SK-N-SH (cell line): ENCODE measurements around the gene SLC26A11. TPM values are rescaled to one million over a fixed set of nuclear protein-coding genes. Genes with fewer than 3 reads are reported as not detected.

Experiments
- CTCF ChIA-PET: fragments of 300-600, 350-600 bp; formaldehyde crosslinking; extraction: SDS; loops from one replicate; lab custom pipeline; 2021; lab: Yijun Ruan, JAX
- POLR2A ChIA-PET: fragments of 350-600 bp; sonication (Branson Sonifier 250); formaldehyde crosslinking; extraction: SDS; loops from one replicate; lab custom pipeline; 2020; ENCODE audit warnings: antibody characterized with exemption, inconsistent platforms; lab: Yijun Ruan, JAX
- DNase-seq: peaks from one replicate; pipeline ENCODE4 v3.0.0; 2012
- H2AFZ ChIP-seq: fragments of 200-600 bp; sonication (generic); 2 replicates; pipeline ENCODE4 v1.8.1; 2016; ENCODE audit warnings: antibody characterized with exemption, mild to moderate bottlenecking, low read depth
- H3F3A ChIP-seq: fragments of 200-600 bp; sonication (generic); replicated peaks from 2 replicates; pipeline ENCODE3; 2016; ENCODE audit warnings: antibody characterized with exemption, mild to moderate bottlenecking; ENCODE audit not compliant: insufficient read depth
- H3K27ac ChIP-seq, 2 experiments: fragments of 200-500 bp in 1 of 2; fragments of 200-600 bp in 1 of 2; sonication (Bioruptor generic) in 1 of 2; sonication (generic), shearing (Covaris generic) in 1 of 2; 2 replicates each; pipeline versions ENCODE4 v1.5.1 to v1.6.1; 2014 to 2016; ENCODE audit warnings: low read depth in 2 of 2, inconsistent platforms in 1 of 2, low read length in 1 of 2, mild to moderate bottlenecking in 1 of 2, mixed read lengths in 1 of 2
- H3K27me3 ChIP-seq: fragments of 200-600 bp; sonication (generic), shearing (Covaris generic); 2 replicates; pipeline ENCODE4 v1.6.1; 2016; ENCODE audit warnings: mixed run types; ENCODE audit not compliant: insufficient read depth
- H3K36me3 ChIP-seq, 2 experiments: fragments of 200-500 bp in 1 of 2; fragments of 200-600 bp in 1 of 2; sonication (Bioruptor generic) in 1 of 2; sonication (generic) in 1 of 2; replicated peaks in 1 of 2; 2 replicates each; pipeline versions ENCODE3 to v1.5.1; 2014 to 2016; ENCODE audit warnings: low read length in 1 of 2, mild to moderate bottlenecking in 1 of 2; ENCODE audit not compliant: insufficient read depth in 2 of 2, control insufficient read depth in 1 of 2
- H3K4me1 ChIP-seq, 2 experiments: fragments of 200-500 bp in 1 of 2; fragments of 200-600 bp in 1 of 2; sonication (Bioruptor generic) in 1 of 2; sonication (generic), shearing (Covaris generic) in 1 of 2; 2 replicates each; pipeline versions ENCODE4 v1.5.1 to v1.6.1; 2014 to 2016; ENCODE audit warnings: low read depth in 1 of 2, low read length in 1 of 2, mixed run types in 1 of 2; ENCODE audit not compliant: insufficient read depth in 2 of 2, control insufficient read depth in 1 of 2
- H3K4me2 ChIP-seq: fragments of 200-600 bp; sonication (generic), shearing (Covaris generic); 2 replicates; pipeline ENCODE4 v1.6.1; 2017; ENCODE audit warnings: mixed run types
- H3K4me3 ChIP-seq, 2 experiments: fragments of 200-500 bp in 1 of 2; fragments of 200-600 bp in 1 of 2; sonication (Bioruptor generic) in 1 of 2; sonication (generic), shearing (Covaris generic) in 1 of 2; 2 replicates each; pipeline versions ENCODE4 v1.5.1 to v1.8.1; 2014 to 2016; ENCODE audit warnings: low read depth in 2 of 2, inconsistent platforms in 1 of 2, low read length in 1 of 2, mild to moderate bottlenecking in 1 of 2, mixed read lengths in 1 of 2, moderate library complexity in 1 of 2
- H3K79me2 ChIP-seq: fragments of 200-600 bp; sonication (generic); 2 replicates; pipeline ENCODE4 v1.8.1; 2017; ENCODE audit warnings: mild to moderate bottlenecking; ENCODE audit not compliant: insufficient read depth
- H3K9ac ChIP-seq: fragments of 200-600 bp; sonication (generic); 2 replicates; pipeline ENCODE4 v1.6.1; 2017; ENCODE audit warnings: mixed run types
- H3K9me2 ChIP-seq: fragments of 200-600 bp; sonication (generic); 2 replicates; pipeline ENCODE4 v1.6.1; 2017; ENCODE audit warnings: mixed run types
- H3K9me3 ChIP-seq: fragments of 200-600 bp; sonication (generic); 2 replicates; pipeline ENCODE4 v1.6.1; 2017; ENCODE audit warnings: mixed run types, mild to moderate bottlenecking, moderate library complexity
- H4K20me1 ChIP-seq: fragments of 200-600 bp; sonication (generic); 2 replicates; pipeline ENCODE4 v1.6.1; 2017; ENCODE audit warnings: mild to moderate bottlenecking, mixed run types; ENCODE audit not compliant: insufficient read depth
- ELF1 ChIP-seq: IDR thresholded peaks from 2 replicates; pipeline ENCODE4 v1.4.0; 2012
- EZH2phosphoT487 ChIP-seq: fragments of 200-600 bp; sonication (generic); IDR thresholded peaks from 2 replicates; pipeline ENCODE4 v1.6.1; 2017; ENCODE audit warnings: low read depth, mixed run types, mild to moderate bottlenecking, antibody characterized with exemption, moderate library complexity, borderline replicate concordance
- FOSL2 ChIP-seq: IDR thresholded peaks from 2 replicates; pipeline ENCODE4 v1.4.0; 2012; ENCODE audit warnings: low read depth, mild to moderate bottlenecking, moderate library complexity, borderline replicate concordance
- FOXM1 ChIP-seq: IDR thresholded peaks from 2 replicates; pipeline ENCODE4 v1.4.0; 2012; ENCODE audit warnings: low read depth, mild to moderate bottlenecking
- GABPA ChIP-seq: IDR thresholded peaks from 2 replicates; pipeline ENCODE4 v1.4.0; 2012; ENCODE audit warnings: low read depth, mild to moderate bottlenecking
- JUND ChIP-seq: IDR thresholded peaks from 2 replicates; pipeline ENCODE4 v1.4.0; 2012
- MAX ChIP-seq: IDR thresholded peaks from 2 replicates; pipeline ENCODE4 v1.4.0; 2012; ENCODE audit warnings: low read depth
- MXI1 ChIP-seq: IDR thresholded peaks from 2 replicates; pipeline ENCODE4 v1.6.1; 2012; ENCODE audit warnings: mild to moderate bottlenecking, low read depth, low read length, improper control_type of control experiment
- NFIC ChIP-seq: IDR thresholded peaks from 2 replicates; pipeline ENCODE4 v1.4.0; 2012; ENCODE audit warnings: borderline replicate concordance
- REST ChIP-seq: IDR thresholded peaks from 2 replicates; pipeline ENCODE4 v1.6.1; 2012; ENCODE audit warnings: mild to moderate bottlenecking, low read depth, low read length, moderate library complexity
- RFX5 ChIP-seq: IDR thresholded peaks from 2 replicates; pipeline ENCODE4 v1.6.1; 2012; ENCODE audit warnings: mild to moderate bottlenecking, improper control_type of control experiment, low read length
- RXRA ChIP-seq: IDR thresholded peaks from 2 replicates; pipeline ENCODE4 v1.4.0; 2012; ENCODE audit warnings: low read depth, mild to moderate bottlenecking, borderline replicate concordance
- SIN3A ChIP-seq: IDR thresholded peaks from 2 replicates; pipeline ENCODE4 v1.6.1; 2012; ENCODE audit warnings: low read depth, mild to moderate bottlenecking, low read length, moderate library complexity, borderline replicate concordance
- SMC3 ChIP-seq: IDR thresholded peaks from 2 replicates; pipeline ENCODE4 v1.6.1; 2012; ENCODE audit warnings: low read depth, low read length, improper control_type of control experiment
- USF1 ChIP-seq: IDR thresholded peaks from 2 replicates; pipeline ENCODE4 v1.4.0; 2012; ENCODE audit warnings: low read depth, borderline replicate concordance
- USF2 ChIP-seq: fragments of 150-350 bp; IDR thresholded peaks from 2 replicates; pipeline ENCODE4 v1.6.1; 2017; ENCODE audit warnings: antibody characterized with exemption, low read length, low read depth, borderline replicate concordance
- YY1 ChIP-seq: IDR thresholded peaks from 2 replicates; pipeline ENCODE4 v1.4.0; 2012; ENCODE audit warnings: low read depth, mild to moderate bottlenecking
- WGBS: methylation state at CpG from one replicate; pipeline ENCODE4 v1.1.6; 2017; ENCODE audit warnings: low lambda C conversion rate; 5-methylcytosine and 5-hydroxymethylcytosine counted together
- polyA plus RNA-seq, 3 experiments: library from polyadenylated mRNA; depleted of rRNA; stranded (reverse); fragments of >200 nt; gene quantifications; 2 replicates each; pipeline ENCODE4 v1.2.3, GENCODE V29; 2012
- TF ChIP-seq, protein P1 (sequence below): IDR thresholded peaks from 2 replicates; pipeline ENCODE4; 2012

The SLC26A11 gene
- polyA plus RNA-seq, 1 of the 3 experiments (the other 2 are of a cell fraction) = 35.9 TPM

DNA sequence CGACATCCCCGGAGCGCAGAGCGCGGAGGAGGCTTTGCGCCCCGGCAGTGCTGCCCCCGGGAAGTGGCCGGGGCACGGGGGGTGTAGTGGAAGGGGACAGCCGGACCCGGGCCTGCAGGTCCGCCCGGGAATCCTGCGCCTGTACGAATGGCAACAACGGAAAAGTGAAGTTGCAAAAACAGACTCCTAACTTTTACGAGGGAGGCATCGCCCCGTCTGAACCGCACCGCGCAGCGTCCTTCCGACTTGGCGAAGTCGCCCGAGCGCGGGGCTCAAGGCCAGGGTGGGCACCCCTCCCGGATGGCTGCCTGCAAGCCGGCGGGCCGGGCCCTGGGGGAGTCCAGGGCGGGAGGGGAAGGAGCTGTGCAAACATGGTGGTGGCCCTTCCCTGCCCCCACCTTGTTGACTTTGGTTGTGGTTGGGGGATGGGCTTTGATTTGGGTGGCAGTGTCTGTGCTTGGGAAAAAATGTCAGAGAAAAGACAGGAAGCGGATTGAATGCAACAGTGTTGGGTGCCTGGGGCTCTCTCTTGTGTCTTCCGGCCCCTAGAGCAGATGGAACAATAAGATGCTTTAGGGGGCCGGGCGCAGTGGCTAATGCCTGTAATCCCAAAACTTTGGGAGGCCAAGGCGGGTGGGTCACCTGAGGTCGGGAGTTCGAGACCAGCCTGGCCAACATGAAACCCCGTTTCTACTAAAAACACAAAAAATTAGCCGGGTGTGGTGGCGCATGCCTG is 41.1 kb downstream of the SLC26A11 start (continued):
- TF ChIP-seq REST = no peak
- TF ChIP-seq, protein P1, sequence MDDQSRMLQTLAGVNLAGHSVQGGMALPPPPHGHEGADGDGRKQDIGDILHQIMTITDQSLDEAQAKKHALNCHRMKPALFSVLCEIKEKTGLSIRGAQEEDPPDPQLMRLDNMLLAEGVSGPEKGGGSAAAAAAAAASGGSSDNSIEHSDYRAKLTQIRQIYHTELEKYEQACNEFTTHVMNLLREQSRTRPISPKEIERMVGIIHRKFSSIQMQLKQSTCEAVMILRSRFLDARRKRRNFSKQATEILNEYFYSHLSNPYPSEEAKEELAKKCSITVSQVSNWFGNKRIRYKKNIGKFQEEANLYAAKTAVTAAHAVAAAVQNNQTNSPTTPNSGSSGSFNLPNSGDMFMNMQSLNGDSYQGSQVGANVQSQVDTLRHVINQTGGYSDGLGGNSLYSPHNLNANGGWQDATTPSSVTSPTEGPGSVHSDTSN = no peak
- TF ChIP-seq USF1 = no peak
- peak; percentile 34; the same call in 1 of the 2 replicates for TF ChIP-seq MXI1

DNA sequence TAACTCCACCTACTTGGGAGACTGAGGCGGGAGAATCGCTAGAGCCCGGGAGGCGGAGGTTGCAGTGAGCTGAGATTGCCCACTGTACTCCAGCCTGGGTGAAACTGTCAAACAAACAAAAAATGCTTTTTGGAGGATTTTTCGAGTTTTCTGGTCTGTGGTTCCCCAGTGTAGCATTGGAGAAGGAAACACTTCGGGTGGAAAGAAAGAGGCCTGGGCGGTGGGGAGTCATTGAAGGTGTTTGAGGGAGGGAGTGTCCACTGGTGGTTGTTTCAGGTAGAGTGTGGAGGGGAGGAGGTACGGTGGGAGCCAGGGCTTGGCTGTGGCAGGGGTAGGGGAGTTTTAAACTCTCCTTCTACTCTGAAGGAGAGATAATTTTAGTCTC is 41.7 kb downstream of the SLC26A11 start:
- ChIA-PET POLR2A (interaction anchor here (1.1 kb wide), 1 partner anchor 161 kb away, joined by 3 read pairs; the partner anchor contains the start of gene GAA), CTCF (interaction anchor here (1.1 to 1.2 kb wide), 2 partner anchors 12 to 67 kb away, joined by 3 to 4 read pairs; no protein-coding TSS in a partner anchor)
- Histone ChIP-seq H3K27ac (peak overlapping the region in 1 of 2 experiments; percentile 75; a peak in 3 of 4 replicates), H3K9ac (peak overlapping the region; percentile 85), H3K36me3 (peaks cover 9 to 13% of the 10 kb centered on the region in 2 experiments), H3K4me3 (peak overlapping the region; percentile 74 to 82), H3K4me1 (peaks cover 24 to 34% of the 10 kb centered on the region in 2 experiments; a peak in 3 of 4 replicates), H3K9me3 (no peaks in the 10 kb centered on the region), H3K4me2 (peak overlapping the region; percentile 86), H4K20me1 (no peaks in the 10 kb centered on the region), H2AFZ (no peak overlapping the region), H3K9me2 (no peaks in the 10 kb centered on the region), H3F3A (peaks cover 25% of the 10 kb centered on the region)
- DNase-seq = no peak
- 79% methylated on average over 8 of the region's 8 CpGs for whole genome bisulfite sequencing
- TF ChIP-seq ELF1 (no peak), USF2 (no peak), SIN3A (no peak), YY1 (no peak), RFX5 (no peak), MAX (no peak), GABPA (no peak), SMC3 (no peak), JUND (no peak), NFIC (no peak), EZH2phosphoT487 (no peak), FOSL2 (no peak), RXRA (no peak), FOXM1 (no peak)
- TF ChIP-seq, all 33 proteins: peak for 0
- Histone ChIP-seq H3K79me2 (peaks cover 39% of the 10 kb centered on the region), H3K27me3 (no peaks in the 10 kb centered on the region)
